AG04450 (cell line): Measurements from ENCODE around the gene RAPGEFL1. TPM values are rescaled to one million over a fixed set of nuclear protein-coding genes. Genes with fewer than 3 reads are reported as not detected.
"Not testable (repeated sequence)": the region's sequence is repeated elsewhere in the genome, so short reads cannot be mapped to it uniquely, and the experiment has no call there.

Experiments
- CTCF ChIA-PET: fragments of 300-600, 350-600 bp; formaldehyde crosslinking; extraction: SDS; loops from one replicate; lab custom pipeline; 2022; ENCODE audit warnings: antibody characterized with exemption, inconsistent platforms; lab: Charles Lee
- POLR2A ChIA-PET: fragments of 350-600 bp; formaldehyde crosslinking; extraction: SDS; loops from one replicate; lab custom pipeline; 2021; ENCODE audit warnings: antibody characterized with exemption, inconsistent platforms; lab: Yijun Ruan, JAX
- DNase-seq: peaks from one replicate; pipeline ENCODE4 v3.0.0-alpha.2; 2011; ENCODE audit warnings: low read depth, low spot score
- H3K27ac ChIP-seq: one replicate; pipeline ENCODE4 v1.5.1; 2012; ENCODE audit warnings: low read depth, low read length, control low read depth
- H3K27me3 ChIP-seq: one replicate; pipeline ENCODE4 v1.6.0; 2012; ENCODE audit warnings: low read length; ENCODE audit not compliant: control insufficient read depth, insufficient read depth
- H3K4me3 ChIP-seq: 2 replicates; pipeline ENCODE4 v1.5.1; 2011; ENCODE audit warnings: mild to moderate bottlenecking, low read depth, low read length, control low read depth
- H3K9me3 ChIP-seq: 2 replicates; pipeline ENCODE4 v1.5.1; 2012; ENCODE audit warnings: low read length; ENCODE audit not compliant: control insufficient read depth, insufficient read depth
- polyA plus RNA-seq: library from polyadenylated mRNA; depleted of rRNA; stranded (reverse); fragments of >200 nt; gene quantifications from 2 replicates; pipeline ENCODE4 v1.2.3, GENCODE V29; 2011
- TF ChIP-seq, protein P1 (sequence below): IDR thresholded peaks from 2 replicates; pipeline ENCODE4 v1.5.1; 2011; ENCODE audit warnings: low read depth, low read length, control low read depth, inconsistent platforms

The RAPGEFL1 gene
- polyA plus RNA-seq, 1 experiment = 3.0 TPM

DNA sequence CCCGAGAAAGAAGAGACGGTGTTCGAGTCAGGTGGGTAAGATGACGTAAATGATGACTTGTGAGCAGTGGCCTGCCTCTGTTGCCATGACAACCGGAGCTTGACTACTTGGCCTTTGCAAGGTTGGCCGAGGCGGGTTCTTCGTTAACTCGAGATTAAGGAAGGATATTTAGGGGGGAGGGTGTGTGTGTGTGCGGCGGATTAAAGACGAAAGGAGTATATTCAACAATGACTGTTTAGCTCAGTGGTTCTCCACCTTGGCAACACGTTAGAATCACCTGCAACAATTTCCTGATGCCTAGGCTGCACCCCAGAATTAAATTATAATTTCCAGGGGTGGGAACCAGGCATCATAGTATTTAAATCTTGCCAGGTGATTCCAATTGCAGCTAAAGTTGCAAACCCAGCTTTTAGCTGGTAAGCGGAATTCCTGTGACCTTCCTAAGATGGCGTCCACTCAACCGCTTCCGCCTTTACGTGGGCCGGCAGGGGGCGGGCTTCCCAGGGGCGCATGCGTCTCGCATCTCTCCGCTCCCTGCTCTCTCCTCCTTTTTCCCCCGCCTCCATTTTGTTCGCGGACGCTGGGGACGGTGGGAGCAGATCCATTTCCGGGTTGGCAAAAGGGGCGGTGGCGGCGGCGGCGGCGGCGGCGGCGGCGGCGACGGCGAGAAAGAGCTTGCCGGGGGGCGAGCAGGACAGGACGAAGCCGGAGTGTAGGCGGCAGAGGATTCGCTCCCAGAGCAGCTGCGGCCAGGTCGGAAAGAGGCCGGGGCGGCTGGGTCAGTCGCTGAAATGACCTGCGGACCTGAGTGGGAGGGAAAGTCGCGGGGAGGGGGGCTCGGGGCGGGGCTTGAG, 41.7 kb downstream of the RAPGEFL1 start, which contains the start of gene WIPF2:
Gene WIPF2, plus strand, starts transcription at position 565 of the 854 bp plus-strand sequence. CDS start 37,156 bp downstream, outside the sequence.
- Histone ChIP-seq H3K27ac (peak within 1 kb of the TSS; percentile 91), H3K4me3 (peak within 1 kb of the TSS; percentile 96), H3K9me3 (no peaks in the 10 kb centered on the region), H3K27me3 (no peaks in the 10 kb centered on the region)
- ChIA-PET CTCF (interaction anchor here (0.6 to 3.4 kb wide), 46 partner anchors 10 to 983 kb away, joined by 3 to 41 read pairs (median 5); partner anchors contain the start of genes CASC3, CDC6 and RARA), POLR2A (interaction anchor here (0.7 to 1.4 kb wide), 8 partner anchors 10 to 79 kb away, joined by 3 to 9 read pairs (median 4); partner anchors contain the start of genes CASC3 and CDC6)
- TF ChIP-seq, protein P1, sequence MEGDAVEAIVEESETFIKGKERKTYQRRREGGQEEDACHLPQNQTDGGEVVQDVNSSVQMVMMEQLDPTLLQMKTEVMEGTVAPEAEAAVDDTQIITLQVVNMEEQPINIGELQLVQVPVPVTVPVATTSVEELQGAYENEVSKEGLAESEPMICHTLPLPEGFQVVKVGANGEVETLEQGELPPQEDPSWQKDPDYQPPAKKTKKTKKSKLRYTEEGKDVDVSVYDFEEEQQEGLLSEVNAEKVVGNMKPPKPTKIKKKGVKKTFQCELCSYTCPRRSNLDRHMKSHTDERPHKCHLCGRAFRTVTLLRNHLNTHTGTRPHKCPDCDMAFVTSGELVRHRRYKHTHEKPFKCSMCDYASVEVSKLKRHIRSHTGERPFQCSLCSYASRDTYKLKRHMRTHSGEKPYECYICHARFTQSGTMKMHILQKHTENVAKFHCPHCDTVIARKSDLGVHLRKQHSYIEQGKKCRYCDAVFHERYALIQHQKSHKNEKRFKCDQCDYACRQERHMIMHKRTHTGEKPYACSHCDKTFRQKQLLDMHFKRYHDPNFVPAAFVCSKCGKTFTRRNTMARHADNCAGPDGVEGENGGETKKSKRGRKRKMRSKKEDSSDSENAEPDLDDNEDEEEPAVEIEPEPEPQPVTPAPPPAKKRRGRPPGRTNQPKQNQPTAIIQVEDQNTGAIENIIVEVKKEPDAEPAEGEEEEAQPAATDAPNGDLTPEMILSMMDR = peak; percentile 79
- peak; percentile 89 for DNase-seq

DNA sequence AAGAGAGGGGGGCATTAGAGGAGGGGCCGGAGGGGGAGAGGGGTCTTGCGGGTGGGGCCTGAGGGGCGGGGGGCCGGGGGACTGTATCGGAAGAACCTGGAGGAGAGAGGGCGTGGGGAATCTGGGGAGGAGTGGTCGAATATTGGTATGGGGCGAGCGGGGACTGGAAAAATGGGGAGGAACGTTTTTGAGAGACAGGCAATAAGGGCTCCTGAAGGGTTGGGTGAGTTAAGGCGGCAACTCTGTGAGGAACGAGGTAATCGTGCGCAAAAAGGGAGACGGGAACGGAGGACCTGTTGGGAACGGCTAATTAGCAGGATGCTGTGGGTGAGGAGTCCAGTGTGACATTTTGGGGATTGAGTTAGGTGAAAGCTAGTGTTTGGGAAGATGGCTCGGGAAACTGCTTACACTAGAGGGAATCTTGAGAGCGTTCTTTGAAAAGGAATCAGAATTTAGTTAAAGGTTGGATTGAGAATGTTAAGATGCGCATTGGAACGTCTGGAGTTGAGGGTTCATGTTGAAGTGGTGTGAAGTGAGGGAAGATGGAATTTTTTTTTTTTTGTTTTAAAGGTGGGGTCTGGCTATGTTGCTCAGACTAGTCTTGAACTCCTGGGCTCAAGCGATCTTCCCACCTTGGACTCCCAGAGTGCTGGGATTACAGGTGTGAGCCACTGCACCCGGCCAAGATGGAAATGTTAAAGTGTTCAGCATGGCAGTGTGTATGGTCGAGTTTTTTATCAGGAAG, 42.5 kb downstream of the RAPGEFL1 start:
- POLR2A ChIA-PET = interaction anchor here (1.0 to 1.4 kb wide), 5 partner anchors 11 to 80 kb away, joined by 3 to 9 read pairs (median 6); partner anchors contain the start of genes CASC3 and CDC6
- Histone ChIP-seq H3K27ac (peak overlapping the region; percentile 75), H3K27me3 (no peaks in the 10 kb centered on the region), H3K9me3 (no peaks in the 10 kb centered on the region), H3K4me3 (peak overlapping the region; percentile 96)
- TF ChIP-seq, protein P1 = no peak
- CTCF ChIA-PET = interaction anchor here (0.6 to 3.4 kb wide), 39 partner anchors 9 to 984 kb away, joined by 3 to 41 read pairs (median 5); partner anchors contain the start of genes CASC3, CDC6 and RARA
- DNase-seq = no peak

DNA sequence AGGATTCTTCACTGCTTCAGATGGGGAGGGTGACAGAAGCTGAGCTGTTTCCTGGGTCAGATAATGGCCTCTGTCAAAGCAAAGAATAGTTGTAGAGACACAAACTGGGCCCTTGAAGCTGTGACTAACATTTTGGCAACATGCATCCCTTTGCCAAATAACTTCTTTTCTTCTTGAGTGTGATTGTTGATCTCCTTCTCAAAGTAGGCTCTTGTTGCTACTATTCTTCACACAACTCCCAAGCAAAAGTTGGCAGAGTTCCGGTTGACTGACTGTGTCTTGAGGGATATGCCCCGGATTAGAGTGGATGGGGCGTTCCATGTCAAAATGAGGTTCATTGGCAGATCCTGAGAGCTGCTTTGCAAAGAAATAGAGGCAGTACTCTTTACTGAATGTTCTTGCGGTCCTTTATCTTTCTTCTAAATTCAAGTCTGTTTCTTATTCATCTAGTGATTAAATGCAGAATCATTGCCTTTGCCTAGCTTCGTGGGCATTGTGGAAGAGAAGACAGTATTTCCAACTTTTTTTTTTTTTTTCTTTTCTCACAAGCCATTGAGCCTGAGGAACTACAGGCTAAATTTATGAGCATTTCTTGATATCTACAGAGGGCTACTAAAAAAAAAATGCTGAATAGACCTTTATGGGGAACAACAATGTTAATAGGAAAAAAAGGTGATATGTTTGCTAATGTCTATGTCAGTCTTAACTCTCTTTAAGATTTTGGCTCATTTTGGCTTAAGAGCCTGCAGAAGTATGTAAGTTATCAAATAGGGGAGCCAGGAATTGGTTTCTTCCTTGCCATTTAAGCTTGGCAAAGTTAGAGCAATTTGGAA, 47.7 kb downstream of the RAPGEFL1 start:
- H3K27ac ChIP-seq = no peak overlapping the region
- POLR2A ChIA-PET = interaction anchor here (0.6 kb wide), 1 partner anchor 238 kb away, joined by 12 read pairs; no protein-coding TSS in a partner anchor

DNA sequence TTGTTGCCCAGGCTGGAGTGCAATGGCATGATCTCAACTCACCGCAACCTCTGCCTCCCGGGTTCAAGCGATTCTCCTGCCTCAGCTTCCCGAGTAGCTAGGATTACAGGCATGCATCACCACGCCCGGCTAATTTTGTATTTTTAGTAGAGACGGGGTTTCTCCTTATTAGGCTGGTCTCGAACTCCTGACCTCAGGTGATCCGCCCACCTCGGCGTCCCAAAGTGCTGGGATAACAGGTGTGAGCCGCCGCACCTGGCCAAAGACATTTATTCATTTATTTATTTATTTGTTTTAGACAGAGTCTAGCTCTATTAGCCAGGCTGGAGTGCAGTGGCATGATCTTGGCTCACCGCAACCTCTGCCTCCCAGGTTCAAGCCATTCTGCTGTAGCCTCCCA, 51.9 kb downstream of the RAPGEFL1 start:
- H3K27me3 ChIP-seq, POLR2A ChIA-PET, H3K27ac ChIP-seq, H3K9me3 ChIP-seq, H3K4me3 ChIP-seq, DNase-seq: not testable (repeated sequence)
- CTCF ChIA-PET = interaction anchor here (0.7 to 3.3 kb wide), 4 partner anchors 10 to 54 kb away, joined by 3 to 22 read pairs (median 3); partner anchors contain the start of gene WIPF2

More for the DNA sequence above, 47.7 kb downstream of the RAPGEFL1 start:
- H3K27me3 ChIP-seq = no peaks in the 10 kb centered on the region
- no peak overlapping the region for H3K4me3 ChIP-seq
- TF ChIP-seq, protein P1 = no peak
- CTCF ChIA-PET = interaction anchor here (0.7 to 1.1 kb wide), 3 partner anchors 22 to 153 kb away, joined by 3 to 5 read pairs (median 3); no protein-coding TSS in a partner anchor
- no peaks in the 10 kb centered on the region for H3K9me3 ChIP-seq
- DNase-seq = no peak
